ENCODE measurements around the gene SNX19. TPM values are rescaled to one million over a fixed set of nuclear protein-coding genes. Genes with fewer than 3 reads are reported as not detected.

Gene SNX19
- total RNA-seq, 1 experiment from 2014 or later, result 34.4 TPM

DNA sequence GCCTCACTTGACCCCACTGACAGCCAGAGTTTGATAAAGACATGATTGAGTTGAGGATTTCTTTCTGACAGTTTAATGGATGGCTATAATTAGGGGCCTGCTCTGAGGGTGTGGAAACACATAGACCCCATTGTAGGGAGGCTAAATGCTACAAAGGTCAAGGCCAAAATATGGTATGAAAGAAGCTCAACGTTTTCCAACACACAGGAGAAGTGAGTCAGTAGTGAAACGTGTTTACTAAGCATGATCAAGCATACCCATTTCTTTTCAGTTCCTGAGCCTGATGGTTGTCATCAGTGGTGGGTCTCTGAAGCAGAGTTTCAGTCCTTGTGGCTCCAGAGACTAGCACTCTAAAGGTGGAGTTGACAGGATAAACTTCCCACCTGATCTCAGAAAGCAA is 69.7 kb downstream of the SNX19 start:
- WGBS (ENCODE audit: extremely low coverage, insufficient read length, low lambda C conversion rate), result no CpG with 5 or more reads among the region's 2 CpGs
- Mint-ChIP-seq H3K27ac (no peak overlapping the region), H3K9me3 (peaks cover 3 to 7% of the 10 kb centered on the region in 2 experiments; a peak in 2 of 5 replicates), H3K4me1 (peaks cover 4 to 9% of the 10 kb centered on the region in 2 experiments), H3K4me3 (no peak overlapping the region), H3K36me3 (ENCODE audit: insufficient read depth in 1 of 3, low read depth in 3 of 3) (0 out of 7 replicates have a peak, but pooled peaks cover 0 to 3% (median 0%) of the 10 kb centered on the region in 3 experiments), H3K27me3 (ENCODE audit: low read depth) (peaks cover 9% of the 10 kb centered on the region)
- TF ChIP-seq, protein P1, sequence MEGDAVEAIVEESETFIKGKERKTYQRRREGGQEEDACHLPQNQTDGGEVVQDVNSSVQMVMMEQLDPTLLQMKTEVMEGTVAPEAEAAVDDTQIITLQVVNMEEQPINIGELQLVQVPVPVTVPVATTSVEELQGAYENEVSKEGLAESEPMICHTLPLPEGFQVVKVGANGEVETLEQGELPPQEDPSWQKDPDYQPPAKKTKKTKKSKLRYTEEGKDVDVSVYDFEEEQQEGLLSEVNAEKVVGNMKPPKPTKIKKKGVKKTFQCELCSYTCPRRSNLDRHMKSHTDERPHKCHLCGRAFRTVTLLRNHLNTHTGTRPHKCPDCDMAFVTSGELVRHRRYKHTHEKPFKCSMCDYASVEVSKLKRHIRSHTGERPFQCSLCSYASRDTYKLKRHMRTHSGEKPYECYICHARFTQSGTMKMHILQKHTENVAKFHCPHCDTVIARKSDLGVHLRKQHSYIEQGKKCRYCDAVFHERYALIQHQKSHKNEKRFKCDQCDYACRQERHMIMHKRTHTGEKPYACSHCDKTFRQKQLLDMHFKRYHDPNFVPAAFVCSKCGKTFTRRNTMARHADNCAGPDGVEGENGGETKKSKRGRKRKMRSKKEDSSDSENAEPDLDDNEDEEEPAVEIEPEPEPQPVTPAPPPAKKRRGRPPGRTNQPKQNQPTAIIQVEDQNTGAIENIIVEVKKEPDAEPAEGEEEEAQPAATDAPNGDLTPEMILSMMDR (conservative IDR thresholded peaks at IDR 0.05), result no peak
- Histone ChIP-seq H4K5ac (ENCODE audit: insufficient read length, low read depth, low read length) (no peak overlapping the region), H3K27me3 (ENCODE audit: insufficient read depth, low read length) (no peaks in the 10 kb centered on the region), H3K56ac (ENCODE audit: insufficient read length, low read depth, low read length) (no peak overlapping the region), H3K79me2 (ENCODE audit: insufficient read depth, low read length) (no peaks in the 10 kb centered on the region), H2BK15ac (ENCODE audit: low read depth, low read length) (no peak overlapping the region), H2BK20ac (ENCODE audit: low read depth, low read length, poor library complexity, severe bottlenecking) (no peak overlapping the region), H3K23ac (ENCODE audit: insufficient read length, low read depth, low read length) (no peak overlapping the region), H4K20me1 (ENCODE audit: control insufficient read depth, insufficient read depth, insufficient read length) (no peaks in the 10 kb centered on the region), H3K4me2 (ENCODE audit: insufficient read depth, insufficient read length, low read length) (no peak overlapping the region), H3K9me3 (ENCODE audit: control insufficient read depth, low read depth, low read length) (no peaks in the 10 kb centered on the region), H4K8ac (replicated peaks; ENCODE audit: insufficient read length, low read depth, low read length) (no peak overlapping the region), H3K27ac (ENCODE audit: insufficient read length, low read depth, low read length) (no peak overlapping the region), H3K14ac (ENCODE audit: insufficient read depth, low read length) (no peak overlapping the region), H2AFZ (ENCODE audit: low read length) (no peak overlapping the region), H3K23me2 (ENCODE audit: insufficient read length, low read depth, low read length, poor library complexity, severe bottlenecking) (no peaks in the 10 kb centered on the region), H3K9ac (ENCODE audit: extremely low read depth, insufficient read length, low read length) (no peak overlapping the region), H2BK120ac (ENCODE audit: low read depth, low read length, poor library complexity, severe bottlenecking) (no peak overlapping the region), H2BK5ac (ENCODE audit: insufficient read length, low read length) (no peak overlapping the region), H3K4me1 (ENCODE audit: insufficient read depth, low read length) (no peaks in the 10 kb centered on the region), H4K91ac (ENCODE audit: insufficient read length, low read depth, low read length) (no peak overlapping the region), H3K18ac (ENCODE audit: insufficient read length, low read depth, low read length) (no peak overlapping the region), H2AK5ac (ENCODE audit: insufficient read length, low read length) (no peak overlapping the region), H3K4ac (ENCODE audit: low read depth, low read length) (no peak overlapping the region), H3T11ph (ENCODE audit: low read length) (no peak overlapping the region), H3K79me1 (ENCODE audit: insufficient read depth, low read depth, low read length, poor library complexity, severe bottlenecking) (no peaks in the 10 kb centered on the region), H2BK12ac (ENCODE audit: insufficient read length, low read depth, low read length) (no peak overlapping the region)
- DNase-seq, result no peak

All from H9 (cell line).